ENCODE data around the gene SPATC1L. TPM values are rescaled to one million over a fixed set of nuclear protein-coding genes. Genes with fewer than 3 reads are reported as not detected.

Gene SPATC1L
- total and polyA plus RNA-seq, 2 donors (not counting 1 experiment from before 2014, with no cell fraction given): 11.4 to 15.4 TPM

- no peak overlapping the region for H3K9ac ChIP-seq (ENCODE audit: low read length)
- no peak overlapping the region for H3K27ac ChIP-seq (ENCODE audit: low read length in 2 of 2)
- peaks cover 0 to 12% of the 10 kb centered on the region in 2 donors for H3K4me1 ChIP-seq (ENCODE audit: control insufficient read depth in 2 of 2, insufficient read depth in 2 of 2, low read length in 2 of 2)
- H4K20me1 ChIP-seq (ENCODE audit: control insufficient read depth, insufficient read depth, low read length, poor library complexity, severe bottlenecking): no peaks in the 10 kb centered on the region
- peaks cover 6% of the 10 kb centered on the region for H3K4me1 Mint-ChIP-seq
- H2AFZ ChIP-seq (ENCODE audit: insufficient read depth, low read depth, low read length, poor library complexity, severe bottlenecking): no peak overlapping the region
- DNase-seq (no peak), ATAC-seq (ENCODE audit: low read depth) (no peak)
- H3K27me3 Mint-ChIP-seq: no peaks in the 10 kb centered on the region
- H3K4me2 ChIP-seq (replicated peaks; ENCODE audit: low read depth, low read length, poor library complexity, severe bottlenecking): no peak overlapping the region
- peaks cover 0 to 3% (median 0%) of the 10 kb centered on the region in 3 donors for H3K9me3 ChIP-seq (ENCODE audit: control extremely low read depth in 1 of 3, control insufficient read depth in 2 of 3, insufficient read depth in 1 of 3, low read length in 2 of 3)
- intact Hi-C loops (cut with micrococcal nuclease): no loop called here
- H3K36me3 ChIP-seq (replicated peaks in 1 of 2; ENCODE audit: control extremely low read depth in 1 of 2, control insufficient read depth in 1 of 2, extremely low read depth in 1 of 2, insufficient read depth in 2 of 2, low read length in 1 of 2): peaks cover 0 to 1% of the 10 kb centered on the region in 2 experiments
- no peaks in the 10 kb centered on the region for H3K79me2 ChIP-seq (ENCODE audit: control insufficient read depth, insufficient read depth, low read length)
- POLR2A ChIA-PET: no interaction called here
- 70% methylated on average over 4 of the region's 17 CpGs for WGBS (ENCODE audit: insufficient coverage)
- H3K4me3 ChIP-seq (ENCODE audit: control extremely low read depth in 1 of 5, extremely low read depth in 1 of 5, insufficient read depth in 1 of 5, low read depth in 2 of 5, low read length in 4 of 5): no peak overlapping the region
- H3K4me3 Mint-ChIP-seq: no peak overlapping the region
- no peaks in the 10 kb centered on the region for H3K9me3 Mint-ChIP-seq (ENCODE audit: insufficient read depth)
- TF ChIP-seq CTCF (IDR thresholded peaks at IDR 0.05): no peak
- no peak for TF ChIP-seq EZH2 (IDR thresholded peaks at IDR 0.05; ENCODE audit: borderline replicate concordance, insufficient read depth, low read depth, low read length, poor library complexity, severe bottlenecking)
- no peaks in the 10 kb centered on the region for H3K27me3 ChIP-seq (replicated peaks in 1 of 4; ENCODE audit: control extremely low read depth in 1 of 4, control insufficient read depth in 3 of 4, insufficient read depth in 4 of 4, low read length in 3 of 4)
- CTCF ChIA-PET: no interaction called here
- no peak overlapping the region for H3K27ac Mint-ChIP-seq
These were observed 4.3 kb upstream of the SPATC1L start for GRCh38 chr21:46188226-46189212.

- Histone ChIP-seq H3K79me2 (ENCODE audit: control insufficient read depth, insufficient read depth, low read length) (peaks cover 2% of the 10 kb centered on the region), H3K9me3 (ENCODE audit: control extremely low read depth in 1 of 3, control insufficient read depth in 2 of 3, insufficient read depth in 1 of 3, low read length in 2 of 3) (peaks cover 0 to 3% (median 0%) of the 10 kb centered on the region in 3 donors), H3K4me3 (ENCODE audit: control extremely low read depth in 1 of 5, extremely low read depth in 1 of 5, insufficient read depth in 1 of 5, low read depth in 2 of 5, low read length in 4 of 5) (no peak overlapping the region), H3K9ac (ENCODE audit: low read length) (no peak overlapping the region), H3K4me2 (replicated peaks; ENCODE audit: low read depth, low read length, poor library complexity, severe bottlenecking) (no peak overlapping the region), H3K27ac (ENCODE audit: low read length in 2 of 2) (no peak overlapping the region), H3K27me3 (replicated peaks in 1 of 4; ENCODE audit: control extremely low read depth in 1 of 4, control insufficient read depth in 3 of 4, insufficient read depth in 4 of 4, low read length in 3 of 4) (no peaks in the 10 kb centered on the region), H3K4me1 (ENCODE audit: control insufficient read depth in 2 of 2, insufficient read depth in 2 of 2, low read length in 2 of 2) (peaks cover 0 to 16% of the 10 kb centered on the region in 2 donors), H2AFZ (ENCODE audit: insufficient read depth, low read depth, low read length, poor library complexity, severe bottlenecking) (no peak overlapping the region), H3K36me3 (replicated peaks in 1 of 2; ENCODE audit: control extremely low read depth in 1 of 2, control insufficient read depth in 1 of 2, extremely low read depth in 1 of 2, insufficient read depth in 2 of 2, low read length in 1 of 2) (no peaks in the 10 kb centered on the region), H4K20me1 (ENCODE audit: control insufficient read depth, insufficient read depth, low read length, poor library complexity, severe bottlenecking) (no peaks in the 10 kb centered on the region)
- no peak overlapping the region for H3K27ac Mint-ChIP-seq
- DNase-seq (no peak), ATAC-seq (ENCODE audit: low read depth) (no peak)
- TF ChIP-seq EZH2 (IDR thresholded peaks at IDR 0.05; ENCODE audit: borderline replicate concordance, insufficient read depth, low read depth, low read length, poor library complexity, severe bottlenecking): no peak
- TF ChIP-seq CTCF (IDR thresholded peaks at IDR 0.05): no peak
- H3K4me1 Mint-ChIP-seq: peaks cover 6% of the 10 kb centered on the region
- intact Hi-C loops (cut with micrococcal nuclease): no loop called here
- 83% methylated on average over 2 of the region's 7 CpGs for WGBS (ENCODE audit: insufficient coverage)
- ChIA-PET CTCF (no interaction called here), POLR2A (no interaction called here)
- H3K4me3 Mint-ChIP-seq: no peak overlapping the region
- no peaks in the 10 kb centered on the region for H3K9me3 Mint-ChIP-seq (ENCODE audit: insufficient read depth)
- no peaks in the 10 kb centered on the region for H3K27me3 Mint-ChIP-seq
These were observed 3.6 kb upstream of the SPATC1L start for GRCh38 chr21:46187814-46188213.

All from B cell (primary cell).